Temporal lobe (tissue), 1 donor: ENCODE data around the gene AUP1. TPM values are rescaled to one million over a fixed set of nuclear protein-coding genes. Genes with fewer than 3 reads are reported as not detected.

ENCODE experiments used
- total RNA-seq: library from RNA; depleted of rRNA; stranded (reverse); fragments of >200 nt; gene quantifications from one replicate; pipeline ENCODE4 v1.2.3, GENCODE V29; 2014

Gene AUP1
- total RNA-seq, 1 donor from 2014 or later: 36.1 TPM

Other genes with a start within 250 kb of the AUP1 start
- gene SLC4A5, start 186.3 kb downstream of the AUP1 start, total RNA-seq: 2.7 TPM
- 97.9 TPM for gene DCTN1, start 149.4 kb downstream of the AUP1 start, total RNA-seq
- 1.2 TPM for gene C2orf81, start 108.1 kb downstream of the AUP1 start, total RNA-seq
- gene WDR54, start 108.0 kb downstream of the AUP1 start, total RNA-seq: 32.9 TPM
- 3.4 TPM for gene RTKN, start 87.8 kb downstream of the AUP1 start, total RNA-seq
- gene INO80B, start 74.6 kb downstream of the AUP1 start, total RNA-seq: 6.9 TPM
- gene WBP1, start 71.3 kb downstream of the AUP1 start, total RNA-seq: 18.4 TPM
- gene MOGS, start 64.3 kb downstream of the AUP1 start, total RNA-seq: 20.7 TPM
- 9.6 TPM for gene MRPL53, start 57.0 kb downstream of the AUP1 start, total RNA-seq
- gene CCDC142, start 46.7 kb downstream of the AUP1 start, total RNA-seq: 19.2 TPM
- 9.1 TPM for gene TTC31, start 46.6 kb downstream of the AUP1 start, total RNA-seq
- gene LBX2, start 30.1 kb downstream of the AUP1 start, total RNA-seq: not detected
- gene PCGF1, start 22.0 kb downstream of the AUP1 start, total RNA-seq: 4.9 TPM
- not detected for gene TLX2, start 15.3 kb downstream of the AUP1 start, total RNA-seq
- gene DQX1, start 3.5 kb downstream of the AUP1 start, total RNA-seq: 0.98 TPM
- gene HTRA2, start 227 bp upstream of the AUP1 start, total RNA-seq: 36.6 TPM
- gene LOXL3, start 24.2 kb upstream of the AUP1 start, total RNA-seq: 11.1 TPM
- gene DOK1, start 25.0 kb upstream of the AUP1 start, total RNA-seq: 3.4 TPM
- gene M1AP, start 118.6 kb upstream of the AUP1 start, total RNA-seq: not detected
- gene SEMA4F, start 124.5 kb upstream of the AUP1 start, total RNA-seq: 13.8 TPM